ENCODE results near the gene MED28. TPM values are rescaled to one million over a fixed set of nuclear protein-coding genes. Genes with fewer than 3 reads are reported as not detected.

MED28 gene
- total RNA-seq, 1 experiment from 2014 or later = 106 TPM

GRCh38 chr4:17670423-17670822 lies 56.0 kb downstream of the MED28 start (continued):
- TF ChIP-seq HMGXB4 (CRISPR knock-in tag; IDR thresholded peaks at IDR 0.05) (no peak), CREM (CRISPR knock-in tag; IDR thresholded peaks at IDR 0.05) (no peak), OVOL2 (CRISPR knock-in tag; IDR thresholded peaks at IDR 0.05; ENCODE audit: borderline replicate concordance) (no peak), ATF1 (CRISPR knock-in tag; IDR thresholded peaks at IDR 0.05) (no peak), TCF7 (CRISPR knock-in tag; IDR thresholded peaks at IDR 0.05; ENCODE audit: low read depth) (no peak), NFYB (CRISPR knock-in tag; conservative IDR thresholded peaks at IDR 0.05; ENCODE audit: low read depth) (no peak)
- TF ChIP-seq, protein P1, sequence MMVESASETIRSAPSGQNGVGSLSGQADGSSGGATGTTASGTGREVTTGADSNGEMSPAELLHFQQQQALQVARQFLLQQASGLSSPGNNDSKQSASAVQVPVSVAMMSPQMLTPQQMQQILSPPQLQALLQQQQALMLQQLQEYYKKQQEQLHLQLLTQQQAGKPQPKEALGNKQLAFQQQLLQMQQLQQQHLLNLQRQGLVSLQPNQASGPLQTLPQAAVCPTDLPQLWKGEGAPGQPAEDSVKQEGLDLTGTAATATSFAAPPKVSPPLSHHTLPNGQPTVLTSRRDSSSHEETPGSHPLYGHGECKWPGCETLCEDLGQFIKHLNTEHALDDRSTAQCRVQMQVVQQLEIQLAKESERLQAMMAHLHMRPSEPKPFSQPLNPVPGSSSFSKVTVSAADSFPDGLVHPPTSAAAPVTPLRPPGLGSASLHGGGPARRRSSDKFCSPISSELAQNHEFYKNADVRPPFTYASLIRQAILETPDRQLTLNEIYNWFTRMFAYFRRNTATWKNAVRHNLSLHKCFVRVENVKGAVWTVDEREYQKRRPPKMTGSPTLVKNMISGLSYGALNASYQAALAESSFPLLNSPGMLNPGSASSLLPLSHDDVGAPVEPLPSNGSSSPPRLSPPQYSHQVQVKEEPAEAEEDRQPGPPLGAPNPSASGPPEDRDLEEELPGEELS (CRISPR knock-in tag; IDR thresholded peaks at IDR 0.05) = no peak

DNA sequence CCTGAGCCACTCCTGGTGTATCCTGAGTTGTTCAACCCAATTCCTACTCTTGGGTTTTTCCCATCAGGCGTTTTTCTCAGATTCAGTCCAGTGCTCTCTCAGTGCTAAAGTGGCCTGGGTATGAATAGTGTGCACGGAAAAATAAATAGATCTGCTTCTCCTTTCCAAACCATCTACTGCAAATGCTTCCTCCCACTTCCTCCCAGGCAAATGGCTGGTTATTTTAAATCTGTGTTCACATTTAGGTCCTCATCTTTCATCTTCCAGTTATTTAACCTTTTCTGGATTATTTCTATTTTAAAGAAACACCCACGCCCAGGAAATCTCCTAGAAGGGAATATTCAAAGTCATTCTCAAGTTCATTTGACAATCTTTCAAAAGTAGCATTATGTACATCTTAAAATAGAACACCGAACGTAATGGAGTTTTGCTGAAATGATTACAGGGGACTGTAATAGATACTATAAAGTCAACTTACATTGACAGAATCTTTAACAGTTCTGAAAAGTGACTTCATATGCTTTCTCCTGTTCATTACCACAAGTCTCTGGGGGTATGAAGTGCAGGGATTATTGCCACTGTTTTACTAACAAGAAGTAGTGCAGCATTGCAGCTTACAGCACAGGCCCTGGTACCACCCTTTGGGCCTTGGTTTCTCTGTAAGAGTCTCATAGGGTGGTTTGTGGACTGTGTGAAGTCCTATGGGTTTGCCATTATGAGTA lies 66.3 kb downstream of the MED28 start:
- DNase-seq (ENCODE audit: low spot score) (no peak), ATAC-seq (no peak)
- ChIA-PET POLR2A (no interaction called here), CTCF (no interaction called here)
- H3K27ac Mint-ChIP-seq = no peak overlapping the region
- H3K4me1 Mint-ChIP-seq = no peaks in the 10 kb centered on the region
- no peak overlapping the region for H3K4me3 Mint-ChIP-seq
- TF ChIP-seq SMAD4 (CRISPR knock-in tag; IDR thresholded peaks at IDR 0.05) = no peak
- peaks cover 32% of the 10 kb centered on the region for H3K9me3 Mint-ChIP-seq
- H3K27me3 Mint-ChIP-seq (ENCODE audit: low read depth) = peaks cover 4% of the 10 kb centered on the region; the same call in 1 of the 2 replicates
- no peaks in the 10 kb centered on the region for H3K36me3 Mint-ChIP-seq

- no peaks in the 10 kb centered on the region for H3K36me3 Mint-ChIP-seq
- no peak for ATAC-seq
- H3K27ac Mint-ChIP-seq = no peak overlapping the region
- no peaks in the 10 kb centered on the region for H3K4me1 Mint-ChIP-seq
- H3K27me3 Mint-ChIP-seq (ENCODE audit: low read depth) = peaks cover 4% of the 10 kb centered on the region; the same call in 1 of the 2 replicates
- POLR2A ChIA-PET = no interaction called here
- no peak overlapping the region for H3K4me3 Mint-ChIP-seq
- DNase-seq (ENCODE audit: low spot score) = no peak
- CTCF ChIA-PET = no interaction called here
- peaks cover 32% of the 10 kb centered on the region for H3K9me3 Mint-ChIP-seq
- TF ChIP-seq PRDM15 (CRISPR knock-in tag; IDR thresholded peaks at IDR 0.05) = no peak
- TF ChIP-seq AFF4 (CRISPR knock-in tag; IDR thresholded peaks at IDR 0.05; ENCODE audit: borderline replicate concordance) = no peak
- TF ChIP-seq ZNF232 (CRISPR knock-in tag; IDR thresholded peaks at IDR 0.05) = no peak
- TF ChIP-seq GABPB1 (CRISPR knock-in tag; IDR thresholded peaks at IDR 0.05) = no peak
- TF ChIP-seq, protein P2, sequence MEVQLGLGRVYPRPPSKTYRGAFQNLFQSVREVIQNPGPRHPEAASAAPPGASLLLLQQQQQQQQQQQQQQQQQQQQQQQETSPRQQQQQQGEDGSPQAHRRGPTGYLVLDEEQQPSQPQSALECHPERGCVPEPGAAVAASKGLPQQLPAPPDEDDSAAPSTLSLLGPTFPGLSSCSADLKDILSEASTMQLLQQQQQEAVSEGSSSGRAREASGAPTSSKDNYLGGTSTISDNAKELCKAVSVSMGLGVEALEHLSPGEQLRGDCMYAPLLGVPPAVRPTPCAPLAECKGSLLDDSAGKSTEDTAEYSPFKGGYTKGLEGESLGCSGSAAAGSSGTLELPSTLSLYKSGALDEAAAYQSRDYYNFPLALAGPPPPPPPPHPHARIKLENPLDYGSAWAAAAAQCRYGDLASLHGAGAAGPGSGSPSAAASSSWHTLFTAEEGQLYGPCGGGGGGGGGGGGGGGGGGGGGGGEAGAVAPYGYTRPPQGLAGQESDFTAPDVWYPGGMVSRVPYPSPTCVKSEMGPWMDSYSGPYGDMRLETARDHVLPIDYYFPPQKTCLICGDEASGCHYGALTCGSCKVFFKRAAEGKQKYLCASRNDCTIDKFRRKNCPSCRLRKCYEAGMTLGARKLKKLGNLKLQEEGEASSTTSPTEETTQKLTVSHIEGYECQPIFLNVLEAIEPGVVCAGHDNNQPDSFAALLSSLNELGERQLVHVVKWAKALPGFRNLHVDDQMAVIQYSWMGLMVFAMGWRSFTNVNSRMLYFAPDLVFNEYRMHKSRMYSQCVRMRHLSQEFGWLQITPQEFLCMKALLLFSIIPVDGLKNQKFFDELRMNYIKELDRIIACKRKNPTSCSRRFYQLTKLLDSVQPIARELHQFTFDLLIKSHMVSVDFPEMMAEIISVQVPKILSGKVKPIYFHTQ (CRISPR knock-in tag; IDR thresholded peaks at IDR 0.05) = no peak
- no peak for TF ChIP-seq ATF3 (CRISPR knock-in tag; conservative IDR thresholded peaks at IDR 0.05)
- TF ChIP-seq CREM (CRISPR knock-in tag; IDR thresholded peaks at IDR 0.05) = no peak
These were observed 67.1 kb downstream of the MED28 start for GRCh38 chr4:17681281-17682221.
